Endothelial cell of coronary artery (primary cell): ENCODE results near the gene SOX11. TPM values are rescaled to one million over a fixed set of nuclear protein-coding genes. Genes with fewer than 3 reads are reported as not detected.

Experiments
- total RNA-seq: library from RNA; depleted of rRNA; stranded (reverse); fragments of >200 nt; gene quantifications from 2 replicates; pipeline ENCODE4 v1.2.3, GENCODE V29; 2014

Gene SOX11
- total RNA-seq, result not detected in 2 replicates

DNA sequence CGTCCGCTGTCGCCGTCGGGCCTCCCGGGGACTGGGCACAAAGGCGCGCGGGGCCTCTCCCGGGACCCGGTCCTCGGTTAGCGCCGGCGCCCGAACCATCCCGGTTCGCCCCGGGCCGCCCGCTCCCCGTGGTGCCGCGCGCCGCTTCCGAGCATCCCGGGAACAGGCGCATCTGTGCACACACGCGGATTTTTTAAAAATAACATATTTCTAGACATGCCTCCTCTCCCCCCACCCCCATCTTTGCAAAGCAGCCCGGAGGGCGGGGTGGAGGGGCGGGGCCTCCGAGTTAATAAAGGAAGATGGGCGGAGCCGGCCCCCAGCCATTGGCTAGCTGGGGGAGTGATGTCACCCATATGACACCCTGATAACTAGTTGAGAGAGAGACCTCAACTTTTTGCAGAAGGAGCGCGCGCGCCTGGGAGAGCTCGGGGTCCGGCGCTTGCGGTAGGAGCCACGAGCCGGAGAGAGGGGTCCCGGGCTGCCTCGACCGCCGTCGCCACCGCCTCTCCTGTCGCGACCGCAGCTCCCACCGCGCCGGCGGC is at the start of gene SOX11:
Gene SOX11, plus strand, starts transcription at position 400 of the 545 bp plus-strand sequence. CDS start 338 bp downstream, outside the sequence.

